GM23338 (cell line): ENCODE measurements around the gene ATP10A. TPM values are rescaled to one million over a fixed set of nuclear protein-coding genes. Genes with fewer than 3 reads are reported as not detected.
A peak's percentile ranks its signal among the peaks of the same experiment; 100 is the strongest.

Source experiments
- ATAC-seq: fragments of 200-7000 bp; cut with Tn5 transposase; 3 replicates; pipeline ENCODE4 v1.9.1; 2020
- DNase-seq: peaks from one replicate; pipeline ENCODE4 v3.0.0-alpha.2; 2015; ENCODE audit warnings: low spot score
- H2AFZ ChIP-seq: fragments of 200-600 bp; sonication (generic); 2 replicates; pipeline ENCODE4 v1.8.0; 2016; ENCODE audit warnings: antibody characterized with exemption, mild to moderate bottlenecking, moderate library complexity
- H3F3A ChIP-seq: fragments of 200-600 bp; sonication (generic); replicated peaks from 2 replicates; pipeline ENCODE4 v1.8.0; 2017; ENCODE audit warnings: antibody characterized with exemption, mixed run types, low read depth
- H3K27ac ChIP-seq: fragments of 200-600 bp; sonication (generic); 2 replicates; pipeline ENCODE4 v1.6.1; 2016; ENCODE audit warnings: low read depth
- H3K27me3 ChIP-seq: fragments of 200-600 bp; sonication (generic); 2 replicates; pipeline ENCODE4 v1.8.0; 2016; ENCODE audit warnings: mild to moderate bottlenecking, mixed run types, moderate library complexity; ENCODE audit not compliant: insufficient read depth
- H3K36me3 ChIP-seq: fragments of 200-600 bp; sonication (generic); 2 replicates; pipeline ENCODE4 v1.8.0; 2016; ENCODE audit warnings: mild to moderate bottlenecking; ENCODE audit not compliant: insufficient read depth
- H3K4me1 ChIP-seq: fragments of 200-600 bp; sonication (generic); 2 replicates; pipeline ENCODE4 v1.8.0; 2016; ENCODE audit warnings: mild to moderate bottlenecking, moderate library complexity; ENCODE audit not compliant: insufficient read depth
- H3K4me2 ChIP-seq: fragments of 200-600 bp; sonication (generic); 2 replicates; pipeline ENCODE4 v1.7.1; 2017; ENCODE audit warnings: mixed run types
- H3K4me3 ChIP-seq: fragments of 200-600 bp; sonication (generic); 2 replicates; pipeline ENCODE4 v1.6.1; 2016; ENCODE audit warnings: mixed run types
- H3K79me2 ChIP-seq: fragments of 200-600 bp; sonication (generic); replicated peaks from 2 replicates; pipeline ENCODE4 v1.8.0; 2017; ENCODE audit warnings: mild to moderate bottlenecking; ENCODE audit not compliant: insufficient read depth
- H3K9me2 ChIP-seq: fragments of 200-600 bp; sonication (generic); 2 replicates; pipeline ENCODE4 v1.8.0; 2017; ENCODE audit not compliant: insufficient read depth
- H4K20me1 ChIP-seq: fragments of 200-600 bp; sonication (generic); replicated peaks from 2 replicates; pipeline ENCODE4 v1.8.0; 2017; ENCODE audit warnings: mild to moderate bottlenecking; ENCODE audit not compliant: insufficient read depth
- H3K27ac Mint-ChIP-seq: 2 replicates; pipeline ENCODE4 v1.8.0; 2020; ENCODE audit warnings: inconsistent platforms, mild to moderate bottlenecking, moderate library complexity, mixed read lengths
- H3K27me3 Mint-ChIP-seq: 3 replicates; pipeline ENCODE4 v1.8.0; 2022; ENCODE audit warnings: low read depth, mild to moderate bottlenecking, moderate library complexity, mixed read lengths, inconsistent platforms; ENCODE audit not compliant: insufficient read depth, poor library complexity
- H3K36me3 Mint-ChIP-seq: 3 replicates; pipeline ENCODE4 v1.8.0; 2021; ENCODE audit warnings: low read depth, mild to moderate bottlenecking, inconsistent platforms, moderate library complexity, mixed read lengths
- H3K4me1 Mint-ChIP-seq: 3 replicates; pipeline ENCODE4 v1.8.0; 2020; ENCODE audit warnings: mild to moderate bottlenecking, inconsistent platforms, mixed read lengths
- H3K4me3 Mint-ChIP-seq: 3 replicates; pipeline ENCODE4 v1.8.0; 2021; ENCODE audit warnings: moderate library complexity, mild to moderate bottlenecking, inconsistent platforms, mixed read lengths
- H3K9me3 Mint-ChIP-seq: 3 replicates; pipeline ENCODE4 v1.8.0; 2020; ENCODE audit warnings: moderate library complexity, mild to moderate bottlenecking, inconsistent platforms, mixed read lengths
- CREB1 ChIP-seq: fragments of 250-450 bp; sonication (Bioruptor Pico); IDR thresholded peaks from 2 replicates; pipeline ENCODE4 v1.5.0; 2020; ENCODE audit warnings: low read depth, mild to moderate bottlenecking, moderate library complexity
- EZH2 ChIP-seq: fragments of 200-600 bp; sonication (generic); IDR thresholded peaks from one replicate; pipeline ENCODE4 v1.8.0; 2017; ENCODE audit warnings: antibody characterized with exemption, mild to moderate bottlenecking, low read depth; ENCODE audit not compliant: unreplicated experiment
- EZH2phosphoT487 ChIP-seq: fragments of 200-600 bp; sonication (generic); IDR thresholded peaks from one replicate; pipeline ENCODE4 v1.8.1; 2018; ENCODE audit warnings: antibody characterized with exemption; ENCODE audit not compliant: unreplicated experiment
- JUNB ChIP-seq: IDR thresholded peaks from one replicate; pipeline ENCODE4 v1.6.1; 2016; ENCODE audit warnings: antibody characterized with exemption; ENCODE audit not compliant: unreplicated experiment
- NANOG ChIP-seq: IDR thresholded peaks from 2 replicates; pipeline ENCODE4 v1.6.1; 2016; ENCODE audit warnings: antibody characterized with exemption, borderline replicate concordance
- POLR2AphosphoS5 ChIP-seq: IDR thresholded peaks from 2 replicates; pipeline ENCODE4 v1.6.1; 2016; ENCODE audit warnings: antibody characterized with exemption, low read depth
- STAT1 ChIP-seq: IDR thresholded peaks from one replicate; pipeline ENCODE4 v1.6.1; 2016; ENCODE audit warnings: antibody characterized with exemption; ENCODE audit not compliant: unreplicated experiment
- ZNF114 ChIP-seq: fragments of 250-450 bp; sonication (Bioruptor Pico); IDR thresholded peaks from 2 replicates; pipeline ENCODE4 v1.5.0; 2020; ENCODE audit warnings: mild to moderate bottlenecking, moderate library complexity
- polyA plus RNA-seq: library from polyadenylated mRNA; unstranded; fragments of >200 nt; fragmentation: Nextera tagmentation; extraction: Ambion mirVana; gene quantifications from 2 replicates; pipeline ENCODE4 v1.2.1, GENCODE V29; 2016
- total RNA-seq: library from RNA; depleted of rRNA; stranded (reverse); fragments of >200 nt; shearing (Covaris generic); gene quantifications from 2 replicates; pipeline ENCODE4 v1.2.3, GENCODE V29; 2014
- TF ChIP-seq, protein P1 (sequence below), 2 experiments: fragments of 200-600 bp in 1 of 2; sonication (generic) in 1 of 2; conservative IDR thresholded peaks; 2 replicates each; pipeline versions ENCODE4 v1.5.1 to v1.6.1; 2016 to 2017; ENCODE audit warnings: antibody characterized with exemption in 2 of 2, low read depth in 2 of 2, mild to moderate bottlenecking in 2 of 2, moderate library complexity in 1 of 2
- TF ChIP-seq, protein P2 (sequence below): IDR thresholded peaks from 2 replicates; pipeline ENCODE4 v1.6.1; 2016; ENCODE audit warnings: antibody characterized with exemption
- TF ChIP-seq, protein P3 (sequence below): IDR thresholded peaks from one replicate; pipeline ENCODE4 v1.6.1; 2018; ENCODE audit warnings: antibody characterized with exemption; ENCODE audit not compliant: unreplicated experiment
- TF ChIP-seq, protein P4 (sequence below): fragments of 250-450 bp; sonication (Bioruptor Pico); IDR thresholded peaks from 2 replicates; pipeline ENCODE4 v1.5.0; 2020; ENCODE audit warnings: mild to moderate bottlenecking, moderate library complexity

The ATP10A gene
- total and polyA plus RNA-seq, 2 experiments from 2014 or later = 0.36 to 5.6 TPM

DNA sequence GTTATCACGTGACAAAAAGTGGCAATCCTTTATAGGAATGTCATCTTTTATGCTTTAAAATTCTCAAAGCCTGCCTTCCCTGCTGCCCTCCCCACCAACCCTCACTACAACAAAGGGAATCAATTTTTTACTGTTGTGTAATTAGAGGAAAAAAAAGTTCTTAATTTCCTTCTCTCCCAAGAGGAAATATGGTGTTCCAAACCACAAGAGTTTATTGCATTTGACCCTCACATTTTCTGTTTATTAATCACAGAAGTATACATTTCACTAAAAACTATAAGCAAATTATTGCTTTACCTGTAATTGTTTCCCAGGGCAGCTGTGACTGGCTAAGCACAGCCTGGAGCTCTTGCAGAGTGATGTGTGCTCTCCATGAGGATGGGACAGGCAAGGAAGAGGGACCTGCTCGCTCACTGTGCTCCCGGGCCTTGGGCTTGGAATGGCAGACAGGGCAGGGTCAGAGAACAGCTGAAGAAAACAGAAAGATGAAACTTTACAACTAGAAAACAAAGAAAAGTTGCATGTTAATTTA, 31.3 kb upstream of the ATP10A start:
- H3K79me2 ChIP-seq = no peaks in the 10 kb centered on the region
- Mint-ChIP-seq H3K4me1 (peaks cover 9% of the 10 kb centered on the region), H3K27ac (peak overlapping the region; percentile 24; the same call in 1 of the 2 replicates), H3K9me3 (no peaks in the 10 kb centered on the region), H3K4me3 (no peak overlapping the region), H3K27me3 (no peaks in the 10 kb centered on the region), H3K36me3 (no peaks in the 10 kb centered on the region)
- H3K27ac ChIP-seq = no peak overlapping the region
- no peak for ATAC-seq
- no peak overlapping the region for H3K4me3 ChIP-seq
- no peaks in the 10 kb centered on the region for H4K20me1 ChIP-seq
- no peaks in the 10 kb centered on the region for H3K27me3 ChIP-seq
- H3K9me2 ChIP-seq = 0 out of 2 replicates have a peak, but pooled peaks cover 5% of the 10 kb centered on the region
- no peaks in the 10 kb centered on the region for H3K4me1 ChIP-seq
- TF ChIP-seq EZH2phosphoT487 (no peak), JUNB (no peak), STAT1 (no peak), CREB1 (no peak), NANOG (no peak), POLR2AphosphoS5 (no peak), ZNF114 (CRISPR knock-in tag) (no peak), EZH2 (no peak)
- TF ChIP-seq, protein P1, sequence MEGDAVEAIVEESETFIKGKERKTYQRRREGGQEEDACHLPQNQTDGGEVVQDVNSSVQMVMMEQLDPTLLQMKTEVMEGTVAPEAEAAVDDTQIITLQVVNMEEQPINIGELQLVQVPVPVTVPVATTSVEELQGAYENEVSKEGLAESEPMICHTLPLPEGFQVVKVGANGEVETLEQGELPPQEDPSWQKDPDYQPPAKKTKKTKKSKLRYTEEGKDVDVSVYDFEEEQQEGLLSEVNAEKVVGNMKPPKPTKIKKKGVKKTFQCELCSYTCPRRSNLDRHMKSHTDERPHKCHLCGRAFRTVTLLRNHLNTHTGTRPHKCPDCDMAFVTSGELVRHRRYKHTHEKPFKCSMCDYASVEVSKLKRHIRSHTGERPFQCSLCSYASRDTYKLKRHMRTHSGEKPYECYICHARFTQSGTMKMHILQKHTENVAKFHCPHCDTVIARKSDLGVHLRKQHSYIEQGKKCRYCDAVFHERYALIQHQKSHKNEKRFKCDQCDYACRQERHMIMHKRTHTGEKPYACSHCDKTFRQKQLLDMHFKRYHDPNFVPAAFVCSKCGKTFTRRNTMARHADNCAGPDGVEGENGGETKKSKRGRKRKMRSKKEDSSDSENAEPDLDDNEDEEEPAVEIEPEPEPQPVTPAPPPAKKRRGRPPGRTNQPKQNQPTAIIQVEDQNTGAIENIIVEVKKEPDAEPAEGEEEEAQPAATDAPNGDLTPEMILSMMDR (conservative IDR thresholded peaks at IDR 0.05; ENCODE audit: low read depth in 2 of 2) = no peak
- TF ChIP-seq, protein P2, sequence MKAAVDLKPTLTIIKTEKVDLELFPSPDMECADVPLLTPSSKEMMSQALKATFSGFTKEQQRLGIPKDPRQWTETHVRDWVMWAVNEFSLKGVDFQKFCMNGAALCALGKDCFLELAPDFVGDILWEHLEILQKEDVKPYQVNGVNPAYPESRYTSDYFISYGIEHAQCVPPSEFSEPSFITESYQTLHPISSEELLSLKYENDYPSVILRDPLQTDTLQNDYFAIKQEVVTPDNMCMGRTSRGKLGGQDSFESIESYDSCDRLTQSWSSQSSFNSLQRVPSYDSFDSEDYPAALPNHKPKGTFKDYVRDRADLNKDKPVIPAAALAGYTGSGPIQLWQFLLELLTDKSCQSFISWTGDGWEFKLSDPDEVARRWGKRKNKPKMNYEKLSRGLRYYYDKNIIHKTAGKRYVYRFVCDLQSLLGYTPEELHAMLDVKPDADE = no peak
- TF ChIP-seq, protein P3, sequence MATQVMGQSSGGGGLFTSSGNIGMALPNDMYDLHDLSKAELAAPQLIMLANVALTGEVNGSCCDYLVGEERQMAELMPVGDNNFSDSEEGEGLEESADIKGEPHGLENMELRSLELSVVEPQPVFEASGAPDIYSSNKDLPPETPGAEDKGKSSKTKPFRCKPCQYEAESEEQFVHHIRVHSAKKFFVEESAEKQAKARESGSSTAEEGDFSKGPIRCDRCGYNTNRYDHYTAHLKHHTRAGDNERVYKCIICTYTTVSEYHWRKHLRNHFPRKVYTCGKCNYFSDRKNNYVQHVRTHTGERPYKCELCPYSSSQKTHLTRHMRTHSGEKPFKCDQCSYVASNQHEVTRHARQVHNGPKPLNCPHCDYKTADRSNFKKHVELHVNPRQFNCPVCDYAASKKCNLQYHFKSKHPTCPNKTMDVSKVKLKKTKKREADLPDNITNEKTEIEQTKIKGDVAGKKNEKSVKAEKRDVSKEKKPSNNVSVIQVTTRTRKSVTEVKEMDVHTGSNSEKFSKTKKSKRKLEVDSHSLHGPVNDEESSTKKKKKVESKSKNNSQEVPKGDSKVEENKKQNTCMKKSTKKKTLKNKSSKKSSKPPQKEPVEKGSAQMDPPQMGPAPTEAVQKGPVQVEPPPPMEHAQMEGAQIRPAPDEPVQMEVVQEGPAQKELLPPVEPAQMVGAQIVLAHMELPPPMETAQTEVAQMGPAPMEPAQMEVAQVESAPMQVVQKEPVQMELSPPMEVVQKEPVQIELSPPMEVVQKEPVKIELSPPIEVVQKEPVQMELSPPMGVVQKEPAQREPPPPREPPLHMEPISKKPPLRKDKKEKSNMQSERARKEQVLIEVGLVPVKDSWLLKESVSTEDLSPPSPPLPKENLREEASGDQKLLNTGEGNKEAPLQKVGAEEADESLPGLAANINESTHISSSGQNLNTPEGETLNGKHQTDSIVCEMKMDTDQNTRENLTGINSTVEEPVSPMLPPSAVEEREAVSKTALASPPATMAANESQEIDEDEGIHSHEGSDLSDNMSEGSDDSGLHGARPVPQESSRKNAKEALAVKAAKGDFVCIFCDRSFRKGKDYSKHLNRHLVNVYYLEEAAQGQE = no peak
- TF ChIP-seq, protein P4, sequence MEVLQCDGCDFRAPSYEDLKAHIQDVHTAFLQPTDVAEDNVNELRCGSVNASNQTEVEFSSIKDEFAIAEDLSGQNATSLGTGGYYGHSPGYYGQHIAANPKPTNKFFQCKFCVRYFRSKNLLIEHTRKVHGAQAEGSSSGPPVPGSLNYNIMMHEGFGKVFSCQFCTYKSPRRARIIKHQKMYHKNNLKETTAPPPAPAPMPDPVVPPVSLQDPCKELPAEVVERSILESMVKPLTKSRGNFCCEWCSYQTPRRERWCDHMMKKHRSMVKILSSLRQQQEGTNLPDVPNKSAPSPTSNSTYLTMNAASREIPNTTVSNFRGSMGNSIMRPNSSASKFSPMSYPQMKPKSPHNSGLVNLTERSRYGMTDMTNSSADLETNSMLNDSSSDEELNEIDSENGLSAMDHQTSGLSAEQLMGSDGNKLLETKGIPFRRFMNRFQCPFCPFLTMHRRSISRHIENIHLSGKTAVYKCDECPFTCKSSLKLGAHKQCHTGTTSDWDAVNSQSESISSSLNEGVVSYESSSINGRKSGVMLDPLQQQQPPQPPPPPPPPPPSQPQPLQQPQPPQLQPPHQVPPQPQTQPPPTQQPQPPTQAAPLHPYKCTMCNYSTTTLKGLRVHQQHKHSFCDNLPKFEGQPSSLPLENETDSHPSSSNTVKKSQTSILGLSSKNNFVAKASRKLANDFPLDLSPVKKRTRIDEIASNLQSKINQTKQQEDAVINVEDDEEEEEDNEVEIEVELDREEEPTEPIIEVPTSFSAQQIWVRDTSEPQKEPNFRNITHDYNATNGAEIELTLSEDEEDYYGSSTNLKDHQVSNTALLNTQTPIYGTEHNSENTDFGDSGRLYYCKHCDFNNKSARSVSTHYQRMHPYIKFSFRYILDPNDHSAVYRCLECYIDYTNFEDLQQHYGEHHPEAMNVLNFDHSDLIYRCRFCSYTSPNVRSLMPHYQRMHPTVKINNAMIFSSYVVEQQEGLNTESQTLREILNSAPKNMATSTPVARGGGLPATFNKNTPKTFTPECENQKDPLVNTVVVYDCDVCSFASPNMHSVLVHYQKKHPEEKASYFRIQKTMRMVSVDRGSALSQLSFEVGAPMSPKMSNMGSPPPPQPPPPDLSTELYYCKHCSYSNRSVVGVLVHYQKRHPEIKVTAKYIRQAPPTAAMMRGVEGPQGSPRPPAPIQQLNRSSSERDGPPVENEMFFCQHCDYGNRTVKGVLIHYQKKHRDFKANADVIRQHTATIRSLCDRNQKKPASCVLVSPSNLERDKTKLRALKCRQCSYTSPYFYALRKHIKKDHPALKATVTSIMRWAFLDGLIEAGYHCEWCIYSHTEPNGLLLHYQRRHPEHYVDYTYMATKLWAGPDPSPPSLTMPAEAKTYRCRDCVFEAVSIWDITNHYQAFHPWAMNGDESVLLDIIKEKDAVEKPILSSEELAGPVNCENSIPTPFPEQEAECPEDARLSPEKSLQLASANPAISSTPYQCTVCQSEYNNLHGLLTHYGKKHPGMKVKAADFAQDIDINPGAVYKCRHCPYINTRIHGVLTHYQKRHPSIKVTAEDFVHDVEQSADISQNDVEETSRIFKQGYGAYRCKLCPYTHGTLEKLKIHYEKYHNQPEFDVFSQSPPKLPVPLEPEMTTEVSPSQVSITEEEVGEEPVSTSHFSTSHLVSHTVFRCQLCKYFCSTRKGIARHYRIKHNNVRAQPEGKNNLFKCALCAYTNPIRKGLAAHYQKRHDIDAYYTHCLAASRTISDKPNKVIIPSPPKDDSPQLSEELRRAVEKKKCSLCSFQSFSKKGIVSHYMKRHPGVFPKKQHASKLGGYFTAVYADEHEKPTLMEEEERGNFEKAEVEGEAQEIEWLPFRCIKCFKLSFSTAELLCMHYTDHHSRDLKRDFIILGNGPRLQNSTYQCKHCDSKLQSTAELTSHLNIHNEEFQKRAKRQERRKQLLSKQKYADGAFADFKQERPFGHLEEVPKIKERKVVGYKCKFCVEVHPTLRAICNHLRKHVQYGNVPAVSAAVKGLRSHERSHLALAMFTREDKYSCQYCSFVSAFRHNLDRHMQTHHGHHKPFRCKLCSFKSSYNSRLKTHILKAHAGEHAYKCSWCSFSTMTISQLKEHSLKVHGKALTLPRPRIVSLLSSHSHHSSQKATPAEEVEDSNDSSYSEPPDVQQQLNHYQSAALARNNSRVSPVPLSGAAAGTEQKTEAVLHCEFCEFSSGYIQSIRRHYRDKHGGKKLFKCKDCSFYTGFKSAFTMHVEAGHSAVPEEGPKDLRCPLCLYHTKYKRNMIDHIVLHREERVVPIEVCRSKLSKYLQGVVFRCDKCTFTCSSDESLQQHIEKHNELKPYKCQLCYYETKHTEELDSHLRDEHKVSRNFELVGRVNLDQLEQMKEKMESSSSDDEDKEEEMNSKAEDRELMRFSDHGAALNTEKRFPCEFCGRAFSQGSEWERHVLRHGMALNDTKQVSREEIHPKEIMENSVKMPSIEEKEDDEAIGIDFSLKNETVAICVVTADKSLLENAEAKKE (CRISPR knock-in tag) = no peak
- H3K36me3 ChIP-seq = no peaks in the 10 kb centered on the region
- DNase-seq = no peak
- no peaks in the 10 kb centered on the region for H3F3A ChIP-seq
- H3K4me2 ChIP-seq = no peak overlapping the region
- no peak overlapping the region for H2AFZ ChIP-seq
